ENCODE results near the gene CRACDL. TPM values are rescaled to one million over a fixed set of nuclear protein-coding genes. Genes with fewer than 3 reads are reported as not detected.
"Not testable (repeated sequence)": the region's sequence is repeated elsewhere in the genome, so short reads cannot be mapped to it uniquely, and the experiment has no call there.

Gene CRACDL
- total RNA-seq, 1 donor from 2014 or later, result 10.7 TPM

- no peak for DNase-seq (ENCODE audit: extremely low read depth, low read depth, low spot score)
Observed at GRCh38 chr2:98908931-98909316, 27.1 kb downstream of the CRACDL start.

DNA sequence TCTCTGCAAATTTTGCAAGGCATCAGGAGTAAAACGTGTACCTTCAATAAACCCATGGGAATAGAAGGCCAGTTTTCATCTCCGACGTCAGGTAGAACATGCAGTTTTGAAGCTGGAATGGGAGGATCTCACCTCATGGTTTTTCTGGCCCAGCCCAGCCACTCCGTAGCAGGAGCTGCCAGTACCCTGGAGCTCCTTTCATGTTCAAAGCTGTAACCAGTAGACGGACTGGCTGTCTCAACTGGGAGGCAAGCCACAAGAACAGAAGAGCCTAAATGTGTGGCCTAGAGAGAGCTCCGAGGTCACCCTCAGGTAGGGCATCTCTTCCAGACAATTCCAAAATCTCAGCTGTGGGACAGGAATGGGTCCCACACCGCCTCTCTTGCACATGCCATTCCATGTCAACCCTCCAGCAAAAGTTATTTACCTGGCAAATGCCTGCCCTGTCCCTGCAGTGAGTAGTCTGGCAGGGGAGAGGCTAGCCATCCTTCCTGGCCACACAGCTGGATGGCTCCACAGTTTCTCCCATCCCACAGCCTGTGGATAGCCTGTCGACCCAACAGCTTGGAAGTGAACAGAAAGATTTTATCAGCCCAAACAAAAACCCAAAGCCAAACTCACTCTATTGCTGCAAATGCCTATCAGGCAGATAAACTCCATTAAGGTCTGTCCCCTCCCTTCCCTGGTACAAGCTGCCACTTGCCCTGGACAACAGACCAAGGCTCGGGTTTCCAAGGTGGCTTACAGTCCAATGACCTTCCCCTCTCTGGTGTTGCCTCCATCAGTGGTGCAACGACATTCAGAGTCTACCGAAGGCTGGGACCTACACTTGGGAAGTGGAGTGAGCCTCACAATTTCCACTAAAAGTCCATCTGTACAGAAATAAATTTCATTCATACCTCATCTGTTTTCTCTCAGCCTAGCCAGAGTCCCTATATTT, 27.8 kb downstream of the CRACDL start:
- DNase-seq (ENCODE audit: extremely low read depth, low read depth, low spot score), result no peak

GRCh38 chr2:98907385-98907784, 28.6 kb downstream of the CRACDL start:
- no peak for DNase-seq (ENCODE audit: extremely low read depth, low read depth, low spot score)

DNA sequence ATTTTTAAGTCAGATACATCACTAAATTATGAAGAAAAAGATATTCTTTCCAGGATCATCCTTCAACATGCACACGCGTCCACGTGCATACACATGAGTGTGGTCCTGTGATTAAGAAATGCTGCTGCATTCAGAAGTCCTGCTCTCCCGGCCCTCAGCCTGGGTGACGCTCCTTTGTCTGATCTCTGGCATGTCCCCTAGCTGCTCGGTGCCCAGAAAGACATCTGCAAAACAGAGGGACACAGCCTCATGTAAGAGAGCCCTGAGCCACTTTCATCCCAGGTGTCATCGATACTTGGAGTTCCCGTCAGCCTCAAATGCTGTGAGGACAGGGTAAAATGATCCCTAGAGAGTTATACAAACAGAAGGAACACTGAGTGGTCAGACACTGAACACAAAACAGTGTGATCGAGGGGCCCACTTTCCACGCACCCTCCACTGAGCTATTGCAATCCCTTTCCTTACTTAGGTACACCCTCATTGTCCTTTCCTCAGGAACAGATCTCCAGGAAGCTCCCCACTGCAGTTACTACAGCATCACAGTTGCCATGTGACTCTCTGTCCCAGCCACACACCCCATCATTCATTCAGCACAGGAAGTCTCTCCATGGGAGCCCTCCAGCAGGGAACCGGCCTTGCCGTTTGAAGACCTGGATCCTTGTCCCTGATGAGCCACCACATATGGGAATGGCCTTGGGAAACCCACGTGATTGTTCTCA, 32.1 kb downstream of the CRACDL start:
- no peak for DNase-seq (ENCODE audit: extremely low read depth, low read depth, low spot score)

DNA sequence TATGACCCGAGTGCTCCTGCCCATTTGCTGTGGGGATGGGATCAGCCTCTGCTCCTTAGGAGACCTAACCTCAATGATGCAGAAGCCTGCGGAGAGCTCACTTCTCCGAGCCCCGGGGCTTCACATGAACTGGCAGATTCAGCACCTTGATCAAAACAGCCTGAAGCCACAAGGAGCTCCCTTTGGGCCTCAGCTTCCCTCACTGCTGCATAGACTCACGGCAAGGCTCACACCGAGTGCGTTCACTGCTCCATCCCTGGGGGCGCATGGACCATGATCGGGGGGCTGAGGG, 33.0 kb downstream of the CRACDL start:
- DNase-seq (ENCODE audit: extremely low read depth, low read depth, low spot score), result no peak

- DNase-seq (ENCODE audit: extremely low read depth, low read depth, low spot score), result no peak
Observed at GRCh38 chr2:98902209-98903063, 33.6 kb downstream of the CRACDL start.

DNA sequence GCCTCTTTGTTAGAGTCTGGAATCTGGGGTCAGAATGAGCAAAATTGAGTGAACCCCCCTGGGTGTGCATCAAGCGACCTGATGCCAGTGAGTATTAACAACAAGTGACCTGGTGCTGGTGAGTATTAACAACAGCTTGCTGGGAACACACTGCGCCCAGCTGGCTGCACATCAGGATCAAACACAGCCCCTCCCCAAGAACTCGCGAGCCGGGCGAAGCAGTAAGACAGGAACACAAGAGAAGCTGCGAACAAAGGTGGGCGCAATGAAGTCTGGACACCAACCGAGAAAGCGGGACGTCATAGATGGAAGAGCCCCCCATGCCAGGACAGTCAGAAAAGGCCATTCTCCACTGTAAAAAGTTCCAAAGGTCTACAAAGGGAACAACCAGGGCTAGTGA, 34.3 kb downstream of the CRACDL start:
- no peak for DNase-seq (ENCODE audit: extremely low read depth, low read depth, low spot score)

GRCh38 chr2:98901291-98901690, 34.7 kb downstream of the CRACDL start:
- DNase-seq (ENCODE audit: extremely low read depth, low read depth, low spot score), result no peak

DNA sequence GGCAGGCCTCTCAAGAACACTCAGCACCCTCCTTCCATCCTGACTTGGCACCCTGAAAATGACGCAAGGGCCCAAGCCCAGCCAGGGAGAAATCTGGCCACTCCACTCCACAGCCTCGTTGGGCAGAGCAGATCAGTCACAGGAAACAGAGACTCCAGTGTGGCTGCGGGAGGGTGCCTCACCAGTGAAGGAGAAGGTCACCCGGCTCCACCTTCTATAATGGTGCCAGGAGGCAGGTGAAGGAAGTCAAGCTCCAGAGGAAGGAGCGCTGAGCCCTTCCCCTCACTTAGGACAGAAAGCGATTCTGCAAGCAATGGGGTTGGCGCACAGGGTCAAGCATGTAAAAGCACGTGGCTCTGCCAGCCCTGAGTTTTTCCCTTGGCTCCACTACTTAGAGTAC, 35.3 kb downstream of the CRACDL start:
- DNase-seq (ENCODE audit: extremely low read depth, low read depth, low spot score), result no peak

DNA sequence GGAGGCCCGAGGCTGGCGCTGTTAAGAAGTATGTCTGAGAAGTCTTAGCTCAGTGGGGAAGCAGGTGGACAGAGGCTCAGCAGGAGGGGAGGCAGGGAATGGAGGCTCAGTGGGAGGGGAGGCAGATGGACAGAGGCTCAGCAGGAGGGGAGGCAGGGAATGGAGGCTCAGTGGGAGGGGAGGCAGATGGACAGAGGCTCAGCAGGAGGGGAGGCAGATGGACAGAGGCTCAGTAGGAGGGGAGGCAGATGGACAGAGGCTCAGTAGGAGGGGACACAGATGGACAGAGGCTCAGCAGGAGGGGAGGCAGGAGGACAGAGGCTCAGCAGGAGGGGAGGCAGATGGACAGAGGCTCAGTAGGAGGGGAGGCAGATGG, 36.3 kb downstream of the CRACDL start:
- not testable (repeated sequence) for DNase-seq (ENCODE audit: extremely low read depth, low read depth, low spot score)

- no peak for DNase-seq (ENCODE audit: extremely low read depth, low read depth, low spot score)
Observed at GRCh38 chr2:98899041-98899702, 36.9 kb downstream of the CRACDL start.

- DNase-seq (ENCODE audit: extremely low read depth, low read depth, low spot score), result no peak
Observed at GRCh38 chr2:98898423-98898841, 37.6 kb downstream of the CRACDL start.

DNA sequence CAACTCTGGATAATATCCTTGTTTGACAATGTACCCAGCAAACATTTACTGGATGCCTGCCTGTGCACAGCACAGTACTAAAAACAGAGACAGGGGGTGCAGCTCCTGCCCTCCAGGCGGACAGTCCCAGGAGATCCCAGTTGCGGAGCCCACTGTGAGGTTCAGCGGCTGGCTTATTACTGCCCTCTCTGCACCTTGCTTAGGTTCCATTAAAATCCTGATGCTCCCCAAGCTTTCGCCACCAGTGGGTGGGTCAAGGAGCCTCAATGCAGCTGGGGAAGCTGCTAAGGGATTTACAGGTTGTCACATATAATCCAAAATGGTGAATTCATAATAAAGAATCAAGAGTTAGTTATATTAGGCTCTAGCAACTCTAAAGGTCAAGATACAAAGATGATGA, 38.3 kb downstream of the CRACDL start:
- DNase-seq (ENCODE audit: extremely low read depth, low read depth, low spot score), result no peak

DNA sequence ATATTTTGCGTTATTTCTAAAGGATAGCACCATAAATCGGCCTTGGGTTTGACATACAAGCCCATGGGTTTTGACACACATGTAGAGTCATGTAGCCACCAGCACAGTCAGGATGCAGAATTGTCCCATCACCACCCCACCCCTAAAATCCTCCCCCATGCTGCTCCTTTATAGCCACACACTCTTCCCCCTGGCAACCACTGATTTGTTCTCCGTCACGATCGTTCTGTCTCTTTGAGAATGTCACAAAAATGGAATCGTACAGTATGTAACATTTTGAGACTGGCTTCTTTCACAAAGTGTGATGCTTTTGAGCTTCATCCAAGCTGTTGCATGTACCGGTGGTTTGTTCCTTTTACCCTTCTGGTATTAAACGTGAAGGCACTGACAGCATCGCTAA, 39.1 kb downstream of the CRACDL start:
- DNase-seq (ENCODE audit: extremely low read depth, low read depth, low spot score), result no peak

DNA sequence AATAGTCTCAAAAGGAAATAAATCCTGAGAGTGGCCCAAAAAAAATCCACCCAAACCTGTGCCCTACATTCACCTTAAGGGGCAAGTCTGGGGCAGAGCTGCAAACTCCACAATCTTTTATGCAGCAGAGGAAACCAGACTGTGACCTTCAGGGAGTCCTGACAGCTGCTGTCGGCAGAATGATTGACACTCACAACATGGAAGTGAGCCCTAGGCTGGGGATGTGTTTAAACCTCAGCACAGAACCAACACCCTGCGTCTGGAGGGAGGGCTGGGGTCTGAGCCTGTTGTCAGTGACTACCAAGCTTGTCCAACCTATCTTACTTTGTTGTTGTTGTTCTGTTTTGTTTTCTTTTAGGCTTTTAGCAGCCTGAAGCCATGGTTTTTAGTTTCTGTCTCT, 39.6 kb downstream of the CRACDL start:
- no peak for DNase-seq (ENCODE audit: extremely low read depth, low read depth, low spot score)

DNA sequence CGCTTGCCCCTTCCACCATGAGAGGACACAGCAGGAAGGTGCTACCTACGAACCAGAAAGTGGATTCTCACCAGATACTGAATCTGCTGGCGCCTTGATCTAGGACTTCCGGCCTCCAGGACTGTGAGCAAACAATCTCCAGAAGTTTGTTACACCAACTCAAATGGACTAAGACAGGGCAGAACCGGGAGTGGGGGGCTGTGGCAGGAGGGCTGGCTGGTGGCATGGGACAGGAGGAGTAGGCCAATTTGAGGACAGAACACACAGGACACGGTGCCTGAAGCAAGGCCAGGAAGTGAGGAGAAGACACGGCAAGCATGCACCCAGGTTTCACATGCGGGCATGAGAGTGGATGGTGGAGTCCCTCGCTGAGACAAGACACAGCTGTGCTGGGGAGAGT, 40.1 kb downstream of the CRACDL start:
- DNase-seq (ENCODE audit: extremely low read depth, low read depth, low spot score), result no peak

DNA sequence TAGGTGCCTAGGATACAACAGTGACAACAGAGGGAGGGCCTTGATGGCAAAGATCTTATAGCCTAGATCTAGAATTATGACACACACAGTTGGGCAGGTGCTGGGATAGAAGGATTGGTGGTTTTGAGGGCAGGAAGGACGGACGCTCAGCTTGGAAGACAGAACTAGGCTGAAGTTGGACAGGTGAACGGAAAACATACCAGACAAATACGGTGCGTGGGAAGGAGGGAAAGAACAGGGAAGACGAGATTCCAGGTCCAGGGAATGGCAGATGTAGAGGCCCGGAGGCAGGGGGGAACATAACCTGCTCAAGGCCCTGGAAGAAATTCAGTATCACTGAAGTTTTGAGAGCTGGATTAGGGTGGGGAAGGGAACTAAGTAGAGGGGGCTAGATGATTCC, 40.8 kb downstream of the CRACDL start:
- DNase-seq (ENCODE audit: extremely low read depth, low read depth, low spot score), result no peak

DNA sequence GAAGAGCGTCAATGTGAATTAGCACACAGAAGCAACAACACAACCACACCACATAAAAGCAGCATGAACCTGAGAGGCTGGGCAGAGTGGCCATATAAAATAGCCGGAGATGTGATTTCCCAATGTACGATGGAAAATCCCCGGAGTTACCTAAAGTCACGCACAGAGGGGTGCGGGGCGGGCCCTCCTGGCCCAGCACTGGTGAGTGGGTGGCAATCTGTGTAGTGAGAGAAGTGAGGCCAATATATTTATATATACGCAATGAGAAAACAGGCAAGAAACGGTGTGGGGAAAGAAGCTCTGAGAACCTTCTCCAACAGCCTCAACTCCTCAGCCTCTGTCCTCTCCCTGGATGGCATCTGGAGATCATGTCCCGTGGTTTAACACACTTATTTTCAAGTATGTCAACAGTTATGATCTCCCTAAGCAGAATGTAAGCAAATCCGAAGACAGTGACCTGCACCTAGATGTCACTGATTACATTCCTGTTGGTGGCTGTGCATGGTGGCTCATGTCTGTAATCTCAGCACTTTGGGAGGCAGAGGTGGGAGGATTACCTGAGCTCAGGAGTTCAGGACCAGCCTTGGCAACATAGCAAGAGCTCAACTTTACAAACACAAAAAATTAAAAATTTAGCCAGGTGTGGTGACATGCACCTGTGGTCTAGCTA, 41.6 kb downstream of the CRACDL start:
- no peak for DNase-seq (ENCODE audit: extremely low read depth, low read depth, low spot score)

- no peak for DNase-seq (ENCODE audit: extremely low read depth, low read depth, low spot score)
Observed at GRCh38 chr2:98893911-98894321, 42.1 kb downstream of the CRACDL start.

GRCh38 chr2:98892871-98893270, 43.2 kb downstream of the CRACDL start:
- DNase-seq (ENCODE audit: extremely low read depth, low read depth, low spot score), result no peak

Data from glomerular endothelial cell (primary cell).